Loucy (cell line): ENCODE data around the gene PAX6.

Source experiments
- EZH2phosphoT487 ChIP-seq: fragments of 200-600 bp; IDR thresholded peaks from 2 replicates; pipeline ENCODE4 v1.6.1; 2018; ENCODE audit warnings: antibody characterized with exemption, mild to moderate bottlenecking, moderate library complexity, borderline replicate concordance
- TF ChIP-seq, protein P1 (sequence below): fragments of 200-600 bp; sonication (generic); conservative IDR thresholded peaks from 2 replicates; pipeline ENCODE4 v1.5.1; 2014; ENCODE audit warnings: mild to moderate bottlenecking, antibody characterized with exemption, low read length

GRCh38 chr11:31830406-31830805 lies 19.3 kb upstream of the PAX6 start:
- TF ChIP-seq, protein P1, sequence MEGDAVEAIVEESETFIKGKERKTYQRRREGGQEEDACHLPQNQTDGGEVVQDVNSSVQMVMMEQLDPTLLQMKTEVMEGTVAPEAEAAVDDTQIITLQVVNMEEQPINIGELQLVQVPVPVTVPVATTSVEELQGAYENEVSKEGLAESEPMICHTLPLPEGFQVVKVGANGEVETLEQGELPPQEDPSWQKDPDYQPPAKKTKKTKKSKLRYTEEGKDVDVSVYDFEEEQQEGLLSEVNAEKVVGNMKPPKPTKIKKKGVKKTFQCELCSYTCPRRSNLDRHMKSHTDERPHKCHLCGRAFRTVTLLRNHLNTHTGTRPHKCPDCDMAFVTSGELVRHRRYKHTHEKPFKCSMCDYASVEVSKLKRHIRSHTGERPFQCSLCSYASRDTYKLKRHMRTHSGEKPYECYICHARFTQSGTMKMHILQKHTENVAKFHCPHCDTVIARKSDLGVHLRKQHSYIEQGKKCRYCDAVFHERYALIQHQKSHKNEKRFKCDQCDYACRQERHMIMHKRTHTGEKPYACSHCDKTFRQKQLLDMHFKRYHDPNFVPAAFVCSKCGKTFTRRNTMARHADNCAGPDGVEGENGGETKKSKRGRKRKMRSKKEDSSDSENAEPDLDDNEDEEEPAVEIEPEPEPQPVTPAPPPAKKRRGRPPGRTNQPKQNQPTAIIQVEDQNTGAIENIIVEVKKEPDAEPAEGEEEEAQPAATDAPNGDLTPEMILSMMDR = no peak
- TF ChIP-seq EZH2phosphoT487 = no peak
